H1 (cell line): ENCODE measurements around the gene COPZ2.

Source experiments
- ATF3 ChIP-seq: IDR thresholded peaks from 2 replicates; pipeline ENCODE4 v1.6.1; 2011; ENCODE audit warnings: low read depth, mild to moderate bottlenecking, low read length; ENCODE audit not compliant: insufficient read depth
- CTCF ChIP-seq, 3 experiments: IDR thresholded peaks; 1 replicate in 2 of 3; 2 replicates in 1 of 3; pipeline versions ENCODE4 v1.5.1 to v1.6.1; 2011; ENCODE audit warnings: low read length in 3 of 3, mild to moderate bottlenecking in 3 of 3, inconsistent platforms in 2 of 3, low read depth in 1 of 3, moderate library complexity in 1 of 3; ENCODE audit not compliant: insufficient read depth in 1 of 3; ENCODE audit errors: control extremely low read depth in 1 of 3
- EP300 ChIP-seq, 2 experiments: IDR thresholded peaks; 1 replicate in 1 of 2; 2 replicates in 1 of 2; pipeline ENCODE4 v1.6.1; 2011 to 2012; ENCODE audit warnings: low read depth in 2 of 2, low read length in 2 of 2, mild to moderate bottlenecking in 2 of 2, borderline replicate concordance in 1 of 2, inconsistent platforms in 1 of 2, moderate library complexity in 1 of 2
- NANOG ChIP-seq: IDR thresholded peaks from 2 replicates; pipeline ENCODE4 v1.6.1; 2011; ENCODE audit warnings: low read length, low read depth, mild to moderate bottlenecking, inconsistent platforms; ENCODE audit not compliant: insufficient read depth, poor library complexity, severe bottlenecking
- POLR2AphosphoS5 ChIP-seq: IDR thresholded peaks from 2 replicates; pipeline ENCODE4 v1.6.1; 2011; ENCODE audit warnings: low read depth, low read length

- TF ChIP-seq POLR2AphosphoS5, result no peak
- TF ChIP-seq NANOG, result no peak
- TF ChIP-seq CTCF (IDR thresholded peaks at IDR 0.05; ENCODE audit: control extremely low read depth in 1 of 3, insufficient read depth in 1 of 3, low read depth in 1 of 3, low read length in 3 of 3), result no peak
- TF ChIP-seq ATF3, result no peak
- TF ChIP-seq EP300 (IDR thresholded peaks at IDR 0.05; ENCODE audit: borderline replicate concordance in 1 of 2, low read depth in 2 of 2, low read length in 2 of 2), result no peak
These were observed 21.0 kb upstream of the COPZ2 start for GRCh38 chr17:48058393-48059124.
